Spinal cord (tissue), 10 donors: Measurements from ENCODE around the gene TAAR5. TPM values are rescaled to one million over a fixed set of nuclear protein-coding genes. Genes with fewer than 3 reads are reported as not detected.
"Not testable (repeated sequence)": the region's sequence is repeated elsewhere in the genome, so short reads cannot be mapped to it uniquely, and the experiment has no call there.

Experiments used
- DNase-seq, 6 donors: peaks; one replicate each; pipeline versions ENCODE4 v3.0.0 to v3.0.0-alpha.2; 2013 to 2015; ENCODE audit warnings: low spot score in 6 of 6, low read depth in 4 of 6
- H3K27ac ChIP-seq: one replicate; pipeline ENCODE4 v1.5.1; 2013; ENCODE audit warnings: low read depth, low read length, control low read depth
- H3K27me3 ChIP-seq: one replicate; pipeline ENCODE4 v1.6.1; 2013; ENCODE audit warnings: low read length; ENCODE audit not compliant: control insufficient read depth, insufficient read depth
- H3K36me3 ChIP-seq: one replicate; pipeline ENCODE4 v1.6.1; 2013; ENCODE audit warnings: low read length; ENCODE audit not compliant: control insufficient read depth, insufficient read depth
- H3K4me1 ChIP-seq: one replicate; pipeline ENCODE4 v1.6.1; 2013; ENCODE audit warnings: low read length; ENCODE audit not compliant: control insufficient read depth, insufficient read depth
- H3K4me3 ChIP-seq: one replicate; pipeline ENCODE4 v1.5.1; 2013; ENCODE audit warnings: low read depth, low read length, control low read depth
- H3K9me3 ChIP-seq: one replicate; pipeline ENCODE4 v1.6.1; 2013; ENCODE audit warnings: low read length; ENCODE audit not compliant: control insufficient read depth, insufficient read depth
- WGBS: methylation state at CpG from one replicate; pipeline ENCODE4 v1.1.5; 2013; ENCODE audit warnings: missing lambda C conversion rate; ENCODE audit not compliant: insufficient coverage; 5-methylcytosine and 5-hydroxymethylcytosine counted together
- polyA plus RNA-seq, 2 donors: library from polyadenylated mRNA; unstranded; fragments of 120-200 nt; gene quantifications; one replicate each; pipeline ENCODE4 v1.2.1, GENCODE V29; 2013; ENCODE audit not compliant: insufficient read length in 2 of 2
- total RNA-seq, 2 donors: library from RNA; depleted of rRNA in 1 of 2; stranded (reverse); fragments of 120-200 nt in 1 of 2; fragments of >200 nt in 1 of 2; gene quantifications; one replicate each; pipeline versions ENCODE4 v1.2.3 to v1.2.4, GENCODE V29; 2013 to 2014
- donor health status: healthy.

Gene TAAR5
- total and polyA plus RNA-seq, 4 donors: not detected

DNA sequence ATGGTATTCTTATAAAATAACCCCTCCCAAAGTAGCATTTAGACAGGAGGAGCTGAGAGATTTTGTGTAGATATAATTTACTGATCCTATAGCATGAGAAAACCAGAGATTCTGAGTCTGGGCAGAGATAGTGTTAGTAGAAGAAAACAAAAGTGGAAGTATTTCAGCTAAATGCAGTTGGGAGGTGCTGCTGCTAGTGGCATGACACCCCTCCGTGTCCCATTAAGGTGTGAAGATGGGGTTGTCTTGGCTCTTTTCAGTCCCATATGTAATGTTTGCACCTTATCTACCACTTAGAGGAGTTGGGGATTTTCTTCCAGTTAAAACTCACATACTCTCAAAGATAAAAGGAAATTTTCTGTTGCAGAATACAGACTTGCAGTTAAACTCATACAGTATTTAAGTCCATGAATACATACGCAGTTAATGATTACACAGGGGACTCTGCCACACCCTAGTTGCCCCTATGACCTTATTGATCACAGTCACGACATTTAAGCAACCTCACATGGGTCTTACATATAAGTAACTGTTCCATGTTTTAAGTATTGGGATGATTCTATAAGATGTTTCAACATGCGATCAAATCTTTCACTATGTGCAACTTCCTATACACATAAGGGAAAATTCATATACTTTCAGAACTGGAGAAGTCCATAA, 23.0 kb upstream of the TAAR5 start:
- DNase-seq: no peak
- Histone ChIP-seq H3K4me3 (no peak overlapping the region), H3K36me3 (no peaks in the 10 kb centered on the region), H3K27ac (no peak overlapping the region), H3K27me3 (no peaks in the 10 kb centered on the region), H3K4me1 (no peaks in the 10 kb centered on the region), H3K9me3 (no peaks in the 10 kb centered on the region)
- WGBS: no CpG with 5 or more reads among the region's 4 CpGs

DNA sequence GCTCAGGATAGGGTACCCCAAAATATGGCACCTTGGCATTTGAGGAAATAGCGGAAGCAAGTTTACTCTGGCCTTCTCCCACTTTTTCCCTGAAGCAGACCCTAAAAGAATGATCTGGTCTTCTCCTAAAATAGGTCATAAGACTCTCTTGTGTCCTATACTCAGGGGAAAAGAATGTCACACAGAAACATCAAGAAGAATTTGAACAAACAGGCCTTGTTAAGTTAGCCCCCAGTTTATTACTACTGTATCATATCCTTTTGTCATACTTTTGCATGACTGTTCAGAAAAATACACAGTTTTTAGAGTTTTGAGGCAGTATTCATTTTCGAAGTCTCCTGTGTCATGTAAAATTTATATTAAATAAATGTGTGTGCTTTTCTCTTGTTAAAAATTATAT, 22.1 kb upstream of the TAAR5 start:
- Histone ChIP-seq H3K4me1 (no peaks in the 10 kb centered on the region), H3K36me3 (no peaks in the 10 kb centered on the region), H3K9me3 (no peaks in the 10 kb centered on the region), H3K4me3 (no peak overlapping the region), H3K27me3 (no peaks in the 10 kb centered on the region), H3K27ac (no peak overlapping the region)
- no CpG with 5 or more reads among the region's 2 CpGs for WGBS
- DNase-seq: no peak

GRCh38 chr6:132607544-132608233, 18.1 kb upstream of the TAAR5 start:
- H3K4me1 ChIP-seq: no peaks in the 10 kb centered on the region
- no peaks in the 10 kb centered on the region for H3K27me3 ChIP-seq
- no peak overlapping the region for H3K4me3 ChIP-seq
- no peak overlapping the region for H3K27ac ChIP-seq
- no peak for DNase-seq
- H3K9me3 ChIP-seq: no peaks in the 10 kb centered on the region
- H3K36me3 ChIP-seq: no peaks in the 10 kb centered on the region
- no CpG with 5 or more reads among the region's 5 CpGs for WGBS

DNA sequence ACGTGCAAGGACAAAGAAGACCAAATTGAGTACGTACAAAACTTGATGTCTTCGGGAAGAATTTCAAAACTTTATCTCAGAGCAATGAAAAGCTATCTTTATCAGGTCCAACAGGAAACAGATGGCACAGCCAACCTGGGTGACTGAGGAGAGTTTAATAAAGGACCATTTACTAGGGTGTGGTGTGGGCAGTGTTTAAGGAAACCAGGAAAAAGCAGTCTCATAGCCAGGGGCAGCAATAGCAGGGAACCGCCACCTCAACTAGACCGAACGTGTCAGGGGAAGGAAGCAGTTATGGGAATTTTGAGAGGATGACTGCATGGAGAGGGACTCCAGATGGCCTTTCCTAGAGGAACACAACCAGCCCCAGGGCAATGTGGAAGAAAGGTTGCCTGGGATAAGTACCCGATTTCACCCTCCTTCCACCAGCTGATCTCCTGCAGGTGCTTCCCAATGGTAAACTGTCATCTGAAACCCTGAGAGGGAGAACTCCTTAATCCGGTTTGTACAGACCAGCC, 15.2 kb upstream of the TAAR5 start:
- no peaks in the 10 kb centered on the region for H3K9me3 ChIP-seq
- H3K36me3 ChIP-seq: no peaks in the 10 kb centered on the region
- no peaks in the 10 kb centered on the region for H3K4me1 ChIP-seq
- no peak overlapping the region for H3K27ac ChIP-seq
- DNase-seq: no peak
- no peak overlapping the region for H3K4me3 ChIP-seq
- no peaks in the 10 kb centered on the region for H3K27me3 ChIP-seq
- WGBS: 98% methylated on average over 6 of the region's 8 CpGs

DNA sequence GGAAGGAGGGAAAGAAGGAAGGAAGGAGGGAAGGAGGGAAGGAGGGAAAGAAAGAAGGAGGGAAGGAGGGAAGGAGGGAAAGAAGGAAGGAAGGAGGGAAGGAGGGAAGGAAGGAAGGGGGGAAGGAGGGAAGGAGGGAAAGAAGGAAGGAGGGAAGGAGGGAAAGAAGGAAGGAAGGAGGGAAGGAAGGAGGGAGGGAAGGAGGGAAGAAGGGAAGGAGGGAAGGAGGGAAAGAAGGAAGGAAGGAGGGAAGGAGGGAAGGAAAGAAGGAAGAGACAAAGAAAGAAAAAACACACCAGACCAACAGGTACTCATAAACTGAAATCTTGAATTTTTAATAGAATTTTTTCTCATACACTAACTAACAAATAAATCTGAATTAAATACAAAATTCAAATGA, 11.4 kb upstream of the TAAR5 start:
- not testable (repeated sequence) for DNase-seq, H3K9me3 ChIP-seq, H3K36me3 ChIP-seq, H3K27ac ChIP-seq, H3K27me3 ChIP-seq, H3K4me1 ChIP-seq, H3K4me3 ChIP-seq

DNA sequence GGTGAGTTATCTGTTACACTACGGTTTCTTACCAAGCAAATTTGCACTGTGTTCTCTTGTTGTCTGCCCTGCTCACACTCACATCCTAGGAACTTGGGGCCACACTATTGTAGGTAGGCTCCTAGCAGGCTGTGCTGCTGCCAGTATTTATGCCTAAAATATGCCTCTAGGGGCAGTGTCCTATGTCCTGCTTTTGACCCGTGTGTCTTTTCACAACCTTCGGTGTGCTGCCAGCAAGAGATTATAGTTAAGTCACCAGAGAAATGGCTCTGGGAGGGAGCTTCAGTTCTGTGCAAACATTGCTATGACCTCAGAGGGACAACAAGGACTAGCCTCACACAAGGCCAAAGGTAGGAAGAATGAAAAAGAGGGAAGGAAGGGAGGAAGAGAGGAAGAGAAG, 8.9 kb upstream of the TAAR5 start:
- Histone ChIP-seq H3K4me1 (no peaks in the 10 kb centered on the region), H3K4me3 (no peak overlapping the region), H3K36me3 (no peaks in the 10 kb centered on the region), H3K27me3 (no peaks in the 10 kb centered on the region), H3K27ac (no peak overlapping the region), H3K9me3 (no peaks in the 10 kb centered on the region)
- DNase-seq: no peak
- WGBS: 20% methylated on average over 1 of the region's 3 CpGs

DNA sequence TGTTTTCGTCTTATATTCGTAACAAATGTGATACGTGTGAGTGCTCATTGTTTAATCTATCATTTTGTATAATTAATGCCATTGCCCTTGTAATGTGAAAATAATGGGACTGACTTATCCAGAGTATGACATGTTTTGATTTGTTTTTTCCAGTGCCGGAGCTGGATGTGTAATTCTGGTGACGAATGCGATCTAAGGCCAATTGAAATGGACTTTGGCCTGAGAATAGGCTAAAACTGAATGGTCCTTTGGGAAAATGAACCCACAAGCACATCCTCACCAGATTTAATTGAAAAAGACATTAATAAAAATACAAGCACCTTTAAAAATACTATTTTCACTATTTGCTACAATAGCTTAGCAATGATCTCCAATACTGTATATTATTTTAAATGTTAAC, 6.7 kb upstream of the TAAR5 start:
- Histone ChIP-seq H3K27me3 (no peaks in the 10 kb centered on the region), H3K27ac (no peak overlapping the region), H3K9me3 (no peaks in the 10 kb centered on the region), H3K4me3 (no peak overlapping the region), H3K36me3 (no peaks in the 10 kb centered on the region), H3K4me1 (no peaks in the 10 kb centered on the region)
- WGBS: no CpG with 5 or more reads among the region's 6 CpGs
- no peak for DNase-seq

DNA sequence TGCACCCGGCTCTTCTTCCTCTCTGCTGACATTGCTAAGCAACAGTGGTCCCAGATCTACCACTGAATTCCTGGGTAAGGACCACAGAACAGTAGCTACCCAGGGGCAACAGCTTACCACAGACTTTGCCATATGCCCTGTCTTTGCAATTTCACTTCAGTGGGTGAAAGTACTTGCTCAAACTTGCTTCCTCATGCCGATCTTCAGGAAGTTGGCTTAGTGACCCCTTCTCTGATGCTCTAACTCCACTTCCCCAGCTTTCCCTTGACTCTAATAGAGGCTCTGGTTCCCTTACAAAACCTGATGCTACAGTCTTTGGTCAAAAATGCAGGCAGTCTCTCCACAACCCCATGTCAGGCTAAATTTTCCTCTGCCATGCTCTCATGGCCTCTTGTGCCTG, 3.3 kb upstream of the TAAR5 start:
- no peaks in the 10 kb centered on the region for H3K36me3 ChIP-seq
- no peaks in the 10 kb centered on the region for H3K27me3 ChIP-seq
- no peaks in the 10 kb centered on the region for H3K4me1 ChIP-seq
- no peak overlapping the region for H3K27ac ChIP-seq
- DNase-seq: no peak
- H3K4me3 ChIP-seq: no peak overlapping the region
- no peaks in the 10 kb centered on the region for H3K9me3 ChIP-seq
- WGBS: 69% methylated on average over 2 of the region's 2 CpGs

DNA sequence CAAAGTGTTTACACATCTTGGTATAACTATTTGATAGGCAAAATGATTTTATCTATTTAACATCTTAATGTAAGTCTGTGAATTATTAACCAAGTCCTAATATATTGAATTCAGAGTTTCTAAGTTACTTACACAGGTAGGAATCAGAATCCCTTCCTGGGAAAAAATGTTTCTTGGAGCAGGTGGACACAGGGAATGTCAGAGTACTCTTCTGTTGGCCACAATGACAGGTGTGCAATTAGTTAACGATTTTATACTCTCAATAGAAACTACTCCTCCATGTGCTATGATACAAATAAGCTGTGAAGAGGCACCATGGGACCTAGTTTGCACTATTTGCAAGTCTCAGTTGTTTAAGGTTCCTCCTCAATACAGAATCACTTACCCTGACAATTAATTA, 821 bp upstream of the TAAR5 start:
- no peak for DNase-seq
- WGBS: no CpG with 5 or more reads among the region's 1 CpG
- Histone ChIP-seq H3K27ac (no peak overlapping the region), H3K27me3 (no peaks in the 10 kb centered on the region), H3K4me1 (no peaks in the 10 kb centered on the region), H3K4me3 (no peak overlapping the region), H3K36me3 (no peaks in the 10 kb centered on the region), H3K9me3 (no peaks in the 10 kb centered on the region)

DNA sequence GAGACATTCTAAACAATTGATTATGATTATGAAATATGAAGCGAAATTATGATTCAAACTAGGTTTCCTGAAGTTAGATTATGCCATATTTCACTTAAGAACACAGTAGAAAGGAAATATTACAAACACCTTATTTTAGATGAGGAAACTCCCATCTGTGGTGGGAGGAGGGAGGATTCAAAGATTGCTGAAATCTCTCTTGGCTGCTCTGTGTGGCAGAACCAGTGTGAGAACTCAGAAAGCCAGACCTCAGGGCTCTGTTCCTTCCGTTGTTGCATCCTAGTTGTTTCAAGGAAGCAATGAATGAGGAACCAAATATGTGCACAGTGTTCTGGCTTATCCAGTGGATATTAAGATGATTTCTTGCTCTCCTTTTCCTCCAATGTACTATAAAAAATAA, 2.1 kb downstream of the TAAR5 start:
- no CpG with 5 or more reads among the region's 2 CpGs for WGBS
- Histone ChIP-seq H3K36me3 (no peaks in the 10 kb centered on the region), H3K4me3 (no peak overlapping the region), H3K9me3 (no peaks in the 10 kb centered on the region), H3K27me3 (no peaks in the 10 kb centered on the region), H3K27ac (no peak overlapping the region), H3K4me1 (no peaks in the 10 kb centered on the region)
- no peak for DNase-seq
